Muscle layer of duodenum (tissue), 2 donors: Measurements from ENCODE around the gene PSD4.
A peak's percentile ranks its signal among the peaks of the same experiment; 100 is the strongest.

Source experiments
- H3K27ac ChIP-seq: one replicate; pipeline ENCODE4 v1.7.0; 2013; ENCODE audit warnings: mild to moderate bottlenecking, low read length
- H3K27me3 ChIP-seq: one replicate; pipeline ENCODE4 v1.7.0; 2013; ENCODE audit warnings: low read depth, mild to moderate bottlenecking, control low read depth, low read length
- H3K36me3 ChIP-seq, 2 donors: one replicate each; pipeline ENCODE4 v1.7.0; 2013; ENCODE audit warnings: low read length in 2 of 2, control low read depth in 1 of 2, mild to moderate bottlenecking in 1 of 2; ENCODE audit not compliant: insufficient read depth in 2 of 2, control insufficient read depth in 1 of 2
- H3K4me1 ChIP-seq, 2 donors: one replicate each; pipeline ENCODE4 v1.7.0; 2013; ENCODE audit warnings: low read length in 2 of 2, mild to moderate bottlenecking in 2 of 2, control low read depth in 1 of 2, moderate library complexity in 1 of 2; ENCODE audit not compliant: insufficient read depth in 2 of 2, control insufficient read depth in 1 of 2
- H3K4me3 ChIP-seq, 2 donors: one replicate each; pipeline ENCODE4 v1.7.0; 2013; ENCODE audit warnings: low read length in 2 of 2, low read depth in 1 of 2, mild to moderate bottlenecking in 1 of 2
- H3K9me3 ChIP-seq, 2 donors: one replicate each; pipeline ENCODE4 v1.7.0; 2013; ENCODE audit warnings: low read length in 2 of 2, control low read depth in 1 of 2, mild to moderate bottlenecking in 1 of 2; ENCODE audit not compliant: control insufficient read depth in 1 of 2
- donor health status: healthy.

The PSD4 gene

DNA sequence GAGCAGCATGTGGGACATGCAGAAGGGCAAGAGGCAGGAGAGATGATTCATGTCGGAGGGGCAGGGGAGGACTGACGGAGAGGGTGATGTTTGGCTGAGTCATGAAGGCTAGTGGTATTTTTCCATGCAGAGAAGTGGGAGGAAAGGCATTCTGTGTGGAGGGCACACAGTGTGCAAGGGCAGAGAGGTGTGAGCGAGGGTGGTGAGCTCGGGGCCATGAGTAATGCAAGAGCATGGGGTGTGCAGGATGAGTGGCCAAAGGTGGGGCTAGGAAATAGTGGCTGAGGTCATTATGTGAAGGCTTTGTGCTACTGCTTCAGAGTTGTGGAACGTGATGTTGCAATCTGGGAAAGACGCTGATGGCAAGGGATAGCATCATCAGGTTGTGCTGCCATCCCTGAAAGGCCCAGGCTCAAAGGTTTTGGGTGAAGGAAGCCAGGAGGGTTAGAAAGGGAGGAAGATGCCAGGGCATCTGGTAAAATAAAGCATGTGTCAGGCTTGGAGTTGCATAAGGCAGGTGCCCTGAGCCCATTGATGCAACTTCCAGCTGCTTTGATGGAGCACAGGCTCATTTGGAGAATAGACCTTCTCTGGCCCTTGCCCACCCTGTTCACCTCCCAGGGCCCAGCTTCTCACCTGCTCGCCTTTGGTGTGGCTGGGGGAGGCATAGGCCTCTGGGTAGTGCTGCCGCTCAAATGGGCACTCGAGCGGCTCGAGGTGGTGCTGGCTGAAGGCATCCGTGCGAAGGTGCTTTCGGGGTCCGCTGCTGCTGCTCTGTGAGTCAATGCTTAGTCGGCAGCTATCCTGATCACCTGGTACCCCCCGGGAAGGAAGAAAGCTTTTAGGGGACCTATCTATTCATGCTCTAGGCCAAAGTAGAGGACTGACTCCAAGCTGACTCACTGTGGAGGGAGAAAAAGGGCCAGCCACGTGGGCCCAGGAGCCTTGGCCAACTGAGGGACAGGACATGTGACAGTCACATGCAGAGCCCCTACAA is 67.4 kb downstream of the PSD4 start:
- no peaks in the 10 kb centered on the region for H3K9me3 ChIP-seq
- H3K4me1 ChIP-seq = peaks cover 16 to 23% of the 10 kb centered on the region in 2 donors
- H3K27ac ChIP-seq = peak overlapping the region; percentile 65
- H3K36me3 ChIP-seq = peaks cover 0 to 3% of the 10 kb centered on the region in 2 donors
- H3K27me3 ChIP-seq = no peaks in the 10 kb centered on the region
- H3K4me3 ChIP-seq = no peak overlapping the region

DNA sequence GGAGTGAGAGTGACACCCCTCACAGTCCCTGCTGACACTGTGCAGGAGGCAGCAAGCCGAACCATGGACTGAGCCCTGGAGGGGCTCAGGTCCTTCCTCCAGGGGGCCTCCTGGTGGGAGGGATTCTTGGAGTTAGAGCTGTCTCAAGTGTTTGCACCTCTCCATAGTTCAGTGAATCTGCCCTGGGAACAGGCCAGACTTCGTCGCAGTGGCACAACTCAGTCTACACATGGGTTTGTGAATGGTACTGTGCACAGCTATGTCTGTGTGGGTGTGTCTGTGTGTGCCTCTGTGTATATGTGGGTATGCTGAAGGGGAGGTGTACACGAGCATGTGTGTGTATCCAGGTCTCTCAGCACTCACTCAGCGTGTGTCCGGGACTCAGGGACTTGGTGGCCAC is 68.6 kb downstream of the PSD4 start:
- Histone ChIP-seq H3K4me1 (peaks cover 16 to 23% of the 10 kb centered on the region in 2 donors), H3K4me3 (no peak overlapping the region), H3K27ac (no peak overlapping the region), H3K9me3 (no peaks in the 10 kb centered on the region), H3K36me3 (peaks cover 0 to 3% of the 10 kb centered on the region in 2 donors), H3K27me3 (no peaks in the 10 kb centered on the region)

DNA sequence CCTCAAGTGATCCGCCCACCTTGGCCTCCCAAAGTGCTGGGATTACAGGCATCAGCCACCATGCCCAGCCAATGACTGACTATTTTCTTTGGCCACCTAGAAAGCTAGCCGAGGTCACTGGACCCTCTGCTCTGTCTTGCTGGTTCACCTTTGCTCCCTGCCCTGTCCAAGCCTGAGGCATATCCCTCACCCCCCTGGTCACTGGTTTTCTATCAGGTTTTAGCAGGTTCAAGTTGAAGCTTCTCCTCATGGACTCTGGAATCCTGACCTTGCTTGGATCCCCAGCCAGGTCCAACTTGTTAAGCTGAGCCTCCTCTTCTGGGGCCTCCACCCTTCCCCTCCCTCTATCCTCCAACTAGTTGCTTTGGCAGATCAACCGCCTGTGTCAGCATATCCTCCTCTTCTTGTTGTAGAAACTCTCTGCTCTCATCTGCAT is 71.5 kb downstream of the PSD4 start:
- Histone ChIP-seq H3K4me3 (no peak overlapping the region), H3K36me3 (no peaks in the 10 kb centered on the region), H3K27me3 (no peaks in the 10 kb centered on the region), H3K4me1 (peaks cover 8 to 16% of the 10 kb centered on the region in 2 donors), H3K27ac (no peak overlapping the region), H3K9me3 (no peaks in the 10 kb centered on the region)

DNA sequence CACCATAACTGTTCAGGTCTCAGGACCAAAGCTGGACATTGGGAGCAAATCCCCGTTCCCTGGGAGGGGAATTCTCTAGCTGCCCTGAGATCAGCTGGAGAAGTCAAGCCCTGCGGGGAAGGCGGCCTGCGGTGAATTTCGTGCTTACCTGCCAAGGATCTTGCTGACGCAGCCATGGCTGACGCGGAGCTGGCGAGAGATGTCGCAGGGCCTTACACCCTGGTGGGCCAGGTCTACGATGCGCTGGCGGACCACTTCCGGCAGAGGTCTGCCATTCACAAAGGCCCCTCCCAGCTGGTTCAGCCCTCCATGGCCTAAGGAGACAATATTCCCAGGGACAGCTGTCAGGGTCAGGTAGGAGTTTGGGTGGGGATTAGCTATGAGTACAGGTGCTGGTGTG is 72.8 kb downstream of the PSD4 start:
- H3K27ac ChIP-seq = no peak overlapping the region
- no peaks in the 10 kb centered on the region for H3K9me3 ChIP-seq
- H3K4me1 ChIP-seq = peaks cover 0 to 4% of the 10 kb centered on the region in 2 donors
- no peak overlapping the region for H3K4me3 ChIP-seq
- no peaks in the 10 kb centered on the region for H3K27me3 ChIP-seq
- H3K36me3 ChIP-seq = no peaks in the 10 kb centered on the region

DNA sequence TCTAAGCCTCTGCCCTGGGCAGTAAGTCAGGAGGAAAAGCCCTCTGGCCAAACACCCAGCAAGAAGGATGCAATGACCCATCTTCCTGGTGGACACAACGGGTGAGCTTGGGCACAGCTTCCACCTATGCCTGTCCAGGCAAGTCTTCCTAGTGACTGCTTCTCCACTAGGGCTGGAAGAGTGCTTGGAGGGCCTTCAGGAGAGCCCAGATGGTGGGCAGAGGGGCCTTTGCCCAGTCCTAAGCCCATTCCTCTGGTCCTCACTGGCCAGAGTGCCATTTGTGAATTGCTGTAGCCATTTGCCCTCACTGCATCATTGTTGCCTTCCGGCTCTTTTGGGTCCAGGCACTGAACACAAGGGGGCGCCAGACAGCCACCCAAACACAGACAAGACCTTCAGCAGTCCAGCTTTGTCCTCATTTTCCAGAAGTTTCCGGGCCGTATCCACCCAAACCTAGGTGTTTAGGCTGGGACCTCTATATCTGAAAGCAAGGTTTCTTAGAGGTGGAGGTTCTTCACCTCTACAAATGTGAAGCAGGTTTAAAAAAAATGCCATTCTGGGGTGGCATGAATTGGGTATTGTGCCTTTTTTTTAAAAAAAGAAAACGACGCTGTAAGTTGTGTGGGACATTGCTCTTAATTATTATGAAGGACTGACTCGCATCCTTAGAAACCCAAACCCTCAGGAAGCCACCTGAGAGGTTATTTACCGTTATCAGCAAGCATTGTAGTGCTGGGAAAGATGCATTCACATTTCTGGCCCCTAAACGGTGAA is 75.4 kb downstream of the PSD4 start:
- H3K27ac ChIP-seq = no peak overlapping the region
- H3K4me3 ChIP-seq = peak overlapping the region in 1 of 2 donors; percentile 24
- no peaks in the 10 kb centered on the region for H3K36me3 ChIP-seq
- H3K27me3 ChIP-seq = no peaks in the 10 kb centered on the region
- H3K9me3 ChIP-seq = no peaks in the 10 kb centered on the region
- H3K4me1 ChIP-seq = no peaks in the 10 kb centered on the region

DNA sequence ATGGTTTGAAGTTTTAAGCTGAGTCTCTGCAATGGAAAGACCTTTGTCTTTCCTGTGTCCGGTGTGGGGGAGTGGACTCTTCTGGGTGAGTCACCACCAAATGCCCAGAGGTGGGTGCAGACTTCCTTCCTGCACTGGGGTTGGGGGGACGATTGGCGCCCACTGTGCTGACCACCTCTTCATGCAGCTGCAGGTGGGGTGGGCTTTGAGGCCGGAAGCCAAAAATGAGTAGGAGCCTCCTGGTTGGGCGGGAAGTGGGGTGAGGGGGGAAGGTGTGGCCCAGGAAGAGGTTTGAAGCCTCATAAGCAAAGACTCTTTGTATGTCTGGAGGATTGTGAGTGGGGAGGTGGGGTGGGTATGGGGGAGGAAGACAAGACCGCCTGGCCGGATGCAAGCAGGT is 77.3 kb downstream of the PSD4 start:
- H3K4me1 ChIP-seq = no peaks in the 10 kb centered on the region

DNA sequence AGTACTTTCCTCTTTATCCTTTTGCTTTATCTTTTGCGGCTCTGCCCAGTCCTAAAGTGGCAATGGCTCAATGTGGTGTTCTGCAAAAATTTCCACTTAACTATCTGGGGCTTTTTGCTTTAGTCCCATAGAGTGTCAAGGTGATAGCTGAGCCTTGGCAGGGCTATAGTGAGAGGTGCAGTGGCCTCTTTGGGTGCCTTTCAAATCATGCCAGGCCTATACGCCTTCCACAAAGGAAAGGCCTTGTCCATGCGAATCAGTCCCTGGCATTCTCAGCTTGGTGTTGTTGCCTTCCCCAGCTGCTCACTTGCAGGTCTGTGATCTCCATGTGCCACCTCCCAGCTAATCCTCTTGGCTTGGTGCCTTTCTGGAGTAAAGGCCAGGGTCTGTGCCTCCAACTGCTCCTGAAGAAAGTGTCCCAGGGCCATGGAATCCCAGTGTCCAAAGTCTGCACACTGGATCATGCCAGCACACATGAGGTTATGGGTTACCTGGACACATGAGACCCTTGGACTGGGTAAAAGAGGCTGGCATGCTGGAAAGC is 78.3 kb downstream of the PSD4 start:
- Histone ChIP-seq H3K27ac (no peak overlapping the region), H3K9me3 (no peaks in the 10 kb centered on the region)

More for the DNA sequence above, 77.3 kb downstream of the PSD4 start:
- no peak overlapping the region for H3K4me3 ChIP-seq
- no peaks in the 10 kb centered on the region for H3K27me3 ChIP-seq
- H3K27ac ChIP-seq = no peak overlapping the region
- no peaks in the 10 kb centered on the region for H3K36me3 ChIP-seq
- H3K9me3 ChIP-seq = no peaks in the 10 kb centered on the region

DNA sequence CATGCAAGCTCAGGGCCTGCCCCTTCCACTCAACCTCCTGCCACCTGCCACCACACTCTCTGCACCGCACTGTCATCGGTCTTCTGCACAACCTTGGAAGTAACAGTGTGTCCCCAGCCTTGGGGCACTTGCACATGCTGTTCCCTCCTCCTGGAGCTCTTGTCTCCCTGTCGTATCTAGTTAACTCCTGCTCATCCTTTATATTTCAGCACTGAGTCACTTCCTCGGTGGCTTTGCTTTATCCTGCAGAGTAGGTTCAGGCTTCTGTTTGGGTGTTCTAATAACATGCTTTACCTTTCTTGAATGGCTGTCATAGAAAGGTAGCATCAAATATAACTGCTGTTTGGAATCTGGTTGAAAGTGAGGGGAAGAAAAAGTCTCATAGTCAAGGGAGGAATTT is 79.7 kb downstream of the PSD4 start:
- H3K9me3 ChIP-seq = no peaks in the 10 kb centered on the region
- H3K4me3 ChIP-seq = no peak overlapping the region
- H3K27ac ChIP-seq = no peak overlapping the region
- H3K4me1 ChIP-seq = peaks cover 0 to 6% of the 10 kb centered on the region in 2 donors
- no peaks in the 10 kb centered on the region for H3K27me3 ChIP-seq
- H3K36me3 ChIP-seq = no peaks in the 10 kb centered on the region

More for the DNA sequence above, 78.3 kb downstream of the PSD4 start:
- Histone ChIP-seq H3K27me3 (no peaks in the 10 kb centered on the region), H3K4me1 (peaks cover 0 to 2% of the 10 kb centered on the region in 2 donors), H3K4me3 (no peak overlapping the region), H3K36me3 (no peaks in the 10 kb centered on the region)

DNA sequence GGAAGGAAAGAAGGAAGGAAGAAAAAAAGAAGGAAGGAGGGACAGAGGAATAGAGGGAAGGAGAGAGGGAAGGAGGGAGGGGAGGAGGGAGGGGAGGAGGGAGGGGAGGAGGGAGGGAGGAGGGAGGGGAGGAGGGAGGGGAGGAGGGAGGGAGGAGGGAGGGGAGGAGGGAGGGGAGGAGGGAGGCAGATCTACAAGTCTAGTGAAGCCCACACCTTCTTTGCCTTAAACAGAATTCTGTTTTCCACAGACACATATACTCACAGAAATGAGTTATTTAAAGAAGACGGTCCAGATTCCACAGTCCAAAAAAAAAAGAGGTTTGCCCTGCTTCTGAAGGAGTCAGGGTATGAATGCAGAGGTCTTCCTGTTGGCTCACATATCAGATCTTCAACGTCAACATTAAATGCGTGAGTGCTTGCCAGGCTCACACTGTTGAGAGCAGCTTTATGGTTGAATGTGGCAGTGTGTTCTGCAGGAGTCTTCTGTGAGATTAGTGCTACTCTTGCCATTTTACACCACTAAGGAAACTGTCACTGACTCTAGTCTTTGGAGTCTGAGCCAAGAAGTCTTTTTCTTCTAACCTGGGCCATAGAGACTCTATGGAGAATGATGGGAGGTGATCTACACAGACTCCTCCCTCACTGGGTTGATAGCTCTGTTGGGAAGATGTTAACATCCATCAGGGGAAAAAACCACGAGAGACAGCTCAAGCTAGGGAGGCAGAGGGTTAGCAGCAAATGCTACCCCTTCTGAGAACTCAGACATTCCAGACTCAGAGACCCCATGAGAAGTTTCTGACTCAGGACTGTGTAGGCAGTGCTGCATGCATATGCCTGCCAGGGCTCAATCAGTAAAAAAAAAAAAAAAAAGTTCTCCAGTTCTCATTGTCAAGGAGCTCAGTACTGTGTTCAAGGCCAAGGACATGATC is 81.6 kb downstream of the PSD4 start:
- Histone ChIP-seq H3K9me3 (no peaks in the 10 kb centered on the region), H3K4me1 (peaks cover 0 to 6% of the 10 kb centered on the region in 2 donors), H3K27me3 (no peaks in the 10 kb centered on the region), H3K36me3 (no peaks in the 10 kb centered on the region), H3K4me3 (no peak overlapping the region), H3K27ac (no peak overlapping the region)

DNA sequence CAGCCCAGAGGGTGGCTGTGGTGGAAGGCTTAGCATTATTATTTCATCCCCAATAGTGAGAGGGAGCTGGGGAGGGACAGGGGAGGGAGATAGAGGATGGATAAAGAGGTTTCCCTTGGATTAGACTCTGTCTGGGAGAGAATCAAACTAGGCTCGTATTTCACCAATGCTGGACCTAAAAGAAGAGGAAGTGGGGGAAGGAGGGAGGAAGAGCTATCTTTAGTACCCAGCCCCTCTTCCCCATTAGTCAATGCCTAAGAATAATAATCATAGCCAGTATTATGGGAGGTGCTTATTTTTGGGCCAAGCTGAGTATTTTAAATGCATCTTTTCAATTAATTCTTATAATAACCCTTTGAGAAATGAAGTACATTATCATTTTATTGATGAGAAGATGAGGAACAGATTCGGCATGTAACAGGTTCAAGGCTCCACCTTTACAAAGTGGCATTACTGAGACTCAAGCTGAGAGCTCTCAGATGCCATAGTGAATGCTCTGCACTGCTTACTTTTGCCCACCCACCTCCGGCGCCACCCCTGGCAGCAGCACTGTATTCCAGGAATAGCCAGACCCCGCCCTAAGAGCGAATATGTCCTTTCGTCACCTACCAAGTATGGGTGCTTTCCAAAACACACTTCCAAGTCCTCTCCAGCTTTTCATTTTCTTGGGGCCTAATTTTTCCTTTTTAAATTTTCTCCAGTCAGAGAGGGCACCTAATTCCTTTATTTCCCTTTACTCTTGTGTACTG is 83.9 kb downstream of the PSD4 start:
- Histone ChIP-seq H3K27me3 (no peaks in the 10 kb centered on the region), H3K36me3 (no peaks in the 10 kb centered on the region), H3K4me3 (no peak overlapping the region), H3K27ac (no peak overlapping the region), H3K9me3 (no peaks in the 10 kb centered on the region), H3K4me1 (peaks cover 0 to 6% of the 10 kb centered on the region in 2 donors)
